HEK293 (cell line): Measurements from ENCODE around the gene RTN4RL2.

ENCODE experiments used
- CTCF ChIA-PET: fragments of 350-600 bp; formaldehyde crosslinking; extraction: SDS; loops from one replicate; lab custom pipeline; 2021; ENCODE audit warnings: antibody characterized with exemption; lab: Yijun Ruan, JAX
- POLR2A ChIA-PET: fragments of 300-600 bp; formaldehyde crosslinking; extraction: SDS; loops from one replicate; lab custom pipeline; 2020; ENCODE audit warnings: antibody characterized with exemption, inconsistent platforms; lab: Yijun Ruan, JAX
- H3K27ac ChIP-seq: fragments of 200-500 bp; sonication (Bioruptor generic); 2 replicates; pipeline ENCODE4 v1.5.1; 2014; ENCODE audit warnings: low read depth, low read length, control low read depth, inconsistent platforms; ENCODE audit errors: extremely low read depth
- H3K36me3 ChIP-seq, 2 experiments: fragments of 200-500 bp in 1 of 2; sonication (Bioruptor generic) in 1 of 2; 1 replicate in 1 of 2; 2 replicates in 1 of 2; pipeline ENCODE4 v1.5.1; 2014 to 2017; ENCODE audit warnings: inconsistent platforms in 2 of 2, low read length in 2 of 2; ENCODE audit not compliant: control insufficient read depth in 2 of 2, insufficient read depth in 1 of 2
- H3K4me1 ChIP-seq: fragments of 200-500 bp; sonication (Bioruptor generic); 2 replicates; pipeline ENCODE4 v1.5.1; 2014; ENCODE audit warnings: mild to moderate bottlenecking, low read length, inconsistent platforms; ENCODE audit not compliant: control insufficient read depth, insufficient read depth
- H3K4me3 ChIP-seq: 2 replicates; pipeline ENCODE4 v1.5.1; 2011; ENCODE audit warnings: low read depth, mild to moderate bottlenecking, control low read depth, low read length, moderate library complexity
- H3K9me3 ChIP-seq: fragments of 200-500 bp; sonication (Bioruptor generic); 2 replicates; pipeline ENCODE4 v1.5.1; 2014; ENCODE audit warnings: low read depth, low read length, inconsistent platforms; ENCODE audit not compliant: control insufficient read depth, insufficient read depth
- HOXA7 ChIP-seq: sonication (generic); formaldehyde crosslinking; IDR thresholded peaks from 2 replicates; pipeline ENCODE4 v1.8.1; 2022; ENCODE audit warnings: missing genetic modification reagents, borderline replicate concordance
- HOXC10 ChIP-seq: sonication (generic); formaldehyde crosslinking; IDR thresholded peaks from 2 replicates; pipeline ENCODE4 v1.8.1; 2023; ENCODE audit warnings: mild to moderate bottlenecking, missing genetic modification reagents
- MZF1 ChIP-seq: fragments of 450-650 bp; formaldehyde crosslinking; IDR thresholded peaks from 2 replicates; pipeline ENCODE4 v1.5.1; 2017; ENCODE audit warnings: missing biosample characterization, missing genetic modification characterization, borderline replicate concordance
- PRDM1 ChIP-seq: fragments of 450-650 bp; formaldehyde crosslinking; IDR thresholded peaks from 2 replicates; pipeline ENCODE4; 2016; ENCODE audit warnings: missing biosample characterization, missing genetic modification characterization
- ZBTB17 ChIP-seq: fragments of 450-650 bp; formaldehyde crosslinking; IDR thresholded peaks from 2 replicates; pipeline ENCODE4 v1.5.1; 2016; ENCODE audit warnings: missing biosample characterization, missing genetic modification characterization
- ZNF114 ChIP-seq: fragments of 450-650 bp; formaldehyde crosslinking; IDR thresholded peaks from 2 replicates; pipeline ENCODE4 v1.5.0; 2017; ENCODE audit warnings: missing biosample characterization, missing genetic modification characterization
- ZNF133 ChIP-seq: fragments of 450-650 bp; formaldehyde crosslinking; IDR thresholded peaks from 2 replicates; pipeline ENCODE4 v1.5.1; 2016; ENCODE audit warnings: missing biosample characterization, missing genetic modification characterization
- ZNF514 ChIP-seq: fragments of 450-650 bp; formaldehyde crosslinking; IDR thresholded peaks from 2 replicates; pipeline ENCODE4 v1.5.1; 2016; ENCODE audit warnings: missing biosample characterization, missing genetic modification characterization
- ZNF558 ChIP-seq: fragments of 450-650 bp; formaldehyde crosslinking; IDR thresholded peaks from 2 replicates; pipeline ENCODE4 v1.5.1; 2016; ENCODE audit warnings: missing biosample characterization, missing genetic modification characterization
- ZNF664 ChIP-seq: fragments of 450-650 bp; formaldehyde crosslinking; IDR thresholded peaks from 2 replicates; pipeline ENCODE4 v1.5.1; 2016; ENCODE audit warnings: missing biosample characterization, missing genetic modification characterization
- ZNF670 ChIP-seq: fragments of 450-650 bp; formaldehyde crosslinking; IDR thresholded peaks from 2 replicates; pipeline ENCODE4 v1.5.1; 2016; ENCODE audit warnings: missing biosample characterization, missing genetic modification characterization, low read depth
- ZNF837 ChIP-seq: fragments of 450-650 bp; formaldehyde crosslinking; IDR thresholded peaks from 2 replicates; pipeline ENCODE4 v1.5.1; 2016; ENCODE audit warnings: missing biosample characterization, missing genetic modification characterization
- TF ChIP-seq, protein P1 (sequence below): fragments of 450-650 bp; formaldehyde crosslinking; IDR thresholded peaks from 2 replicates; pipeline ENCODE4 v1.5.1; 2016; ENCODE audit warnings: missing biosample characterization, missing genetic modification characterization, low read depth
- TF ChIP-seq, protein P2 (sequence below): fragments of 450-650 bp; formaldehyde crosslinking; IDR thresholded peaks from 2 replicates; pipeline ENCODE4 v1.5.1; 2016; ENCODE audit warnings: missing biosample characterization, missing genetic modification characterization
- TF ChIP-seq, protein P3 (sequence below): fragments of 450-650 bp; formaldehyde crosslinking; IDR thresholded peaks from 2 replicates; pipeline ENCODE4 v1.5.1; 2016; ENCODE audit warnings: missing biosample characterization, missing genetic modification characterization
- TF ChIP-seq, protein P4 (sequence below): fragments of 450-650 bp; formaldehyde crosslinking; IDR thresholded peaks from 2 replicates; pipeline ENCODE4 v1.5.1; 2016; ENCODE audit warnings: missing biosample characterization, missing genetic modification characterization
- TF ChIP-seq, protein P5 (sequence below): fragments of 450-650 bp; formaldehyde crosslinking; IDR thresholded peaks from 2 replicates; pipeline ENCODE4 v1.5.1; 2017; ENCODE audit warnings: missing biosample characterization, missing genetic modification characterization
- TF ChIP-seq, protein P6 (sequence below): fragments of 450-650 bp; formaldehyde crosslinking; IDR thresholded peaks from 2 replicates; pipeline ENCODE4 v1.5.1; 2016; ENCODE audit warnings: missing biosample characterization, missing genetic modification characterization
- TF ChIP-seq, protein P7 (sequence below): fragments of 450-650 bp; formaldehyde crosslinking; IDR thresholded peaks from 2 replicates; pipeline ENCODE4 v1.5.1; 2016; ENCODE audit warnings: missing biosample characterization, missing genetic modification characterization

The RTN4RL2 gene

DNA sequence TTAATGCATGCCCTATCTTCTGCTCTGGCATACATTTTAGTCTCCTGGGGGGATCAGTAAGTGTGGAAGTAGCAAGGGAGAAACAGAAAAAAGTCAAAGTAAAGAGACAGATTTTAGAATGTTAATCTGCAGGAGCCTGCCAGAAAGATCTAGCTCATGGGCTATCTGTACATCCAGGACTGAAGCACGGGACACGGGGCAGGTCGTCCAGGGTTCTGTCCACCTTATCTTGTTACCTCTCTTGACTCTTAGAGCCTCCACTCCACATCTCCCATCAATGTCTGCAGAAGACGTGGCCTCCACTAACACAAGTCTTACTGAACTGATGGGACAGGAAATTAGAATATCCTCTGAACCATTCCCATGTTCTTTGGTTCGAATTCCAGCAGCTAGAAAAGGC is 31.7 kb upstream of the RTN4RL2 start (continued):
- TF ChIP-seq MZF1: no peak

DNA sequence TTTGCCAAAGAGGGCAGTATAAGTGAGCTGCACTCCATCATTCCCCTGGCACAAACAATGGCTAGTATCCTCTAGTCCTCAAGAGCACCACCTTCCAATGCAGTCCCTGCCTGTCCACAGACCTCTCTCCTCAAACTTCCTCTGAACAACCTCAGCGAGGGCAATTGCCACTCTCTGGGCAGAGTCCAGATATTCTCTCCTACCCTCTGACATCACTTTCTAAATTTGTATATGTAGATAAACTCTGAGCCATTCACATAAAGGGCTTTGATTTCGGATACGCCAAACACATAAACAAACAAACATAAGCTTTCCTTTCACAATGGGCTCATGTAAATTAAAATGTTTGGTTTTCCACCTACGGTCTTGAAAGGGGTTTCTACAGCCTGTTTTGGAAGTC is 30.4 kb upstream of the RTN4RL2 start:
- POLR2A ChIA-PET: interaction anchor here (1.2 kb wide), 1 partner anchor 45 kb away, joined by 3 read pairs; no protein-coding TSS in a partner anchor
- Histone ChIP-seq H3K4me1 (no peaks in the 10 kb centered on the region), H3K9me3 (no peaks in the 10 kb centered on the region), H3K27ac (no peak overlapping the region)
- TF ChIP-seq, protein P1, sequence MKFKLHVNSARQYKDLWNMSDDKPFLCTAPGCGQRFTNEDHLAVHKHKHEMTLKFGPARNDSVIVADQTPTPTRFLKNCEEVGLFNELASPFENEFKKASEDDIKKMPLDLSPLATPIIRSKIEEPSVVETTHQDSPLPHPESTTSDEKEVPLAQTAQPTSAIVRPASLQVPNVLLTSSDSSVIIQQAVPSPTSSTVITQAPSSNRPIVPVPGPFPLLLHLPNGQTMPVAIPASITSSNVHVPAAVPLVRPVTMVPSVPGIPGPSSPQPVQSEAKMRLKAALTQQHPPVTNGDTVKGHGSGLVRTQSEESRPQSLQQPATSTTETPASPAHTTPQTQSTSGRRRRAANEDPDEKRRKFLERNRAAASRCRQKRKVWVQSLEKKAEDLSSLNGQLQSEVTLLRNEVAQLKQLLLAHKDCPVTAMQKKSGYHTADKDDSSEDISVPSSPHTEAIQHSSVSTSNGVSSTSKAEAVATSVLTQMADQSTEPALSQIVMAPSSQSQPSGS: no peak
- TF ChIP-seq HOXC10 (CRISPR knock-in tag): no peak
- TF ChIP-seq, protein P2, sequence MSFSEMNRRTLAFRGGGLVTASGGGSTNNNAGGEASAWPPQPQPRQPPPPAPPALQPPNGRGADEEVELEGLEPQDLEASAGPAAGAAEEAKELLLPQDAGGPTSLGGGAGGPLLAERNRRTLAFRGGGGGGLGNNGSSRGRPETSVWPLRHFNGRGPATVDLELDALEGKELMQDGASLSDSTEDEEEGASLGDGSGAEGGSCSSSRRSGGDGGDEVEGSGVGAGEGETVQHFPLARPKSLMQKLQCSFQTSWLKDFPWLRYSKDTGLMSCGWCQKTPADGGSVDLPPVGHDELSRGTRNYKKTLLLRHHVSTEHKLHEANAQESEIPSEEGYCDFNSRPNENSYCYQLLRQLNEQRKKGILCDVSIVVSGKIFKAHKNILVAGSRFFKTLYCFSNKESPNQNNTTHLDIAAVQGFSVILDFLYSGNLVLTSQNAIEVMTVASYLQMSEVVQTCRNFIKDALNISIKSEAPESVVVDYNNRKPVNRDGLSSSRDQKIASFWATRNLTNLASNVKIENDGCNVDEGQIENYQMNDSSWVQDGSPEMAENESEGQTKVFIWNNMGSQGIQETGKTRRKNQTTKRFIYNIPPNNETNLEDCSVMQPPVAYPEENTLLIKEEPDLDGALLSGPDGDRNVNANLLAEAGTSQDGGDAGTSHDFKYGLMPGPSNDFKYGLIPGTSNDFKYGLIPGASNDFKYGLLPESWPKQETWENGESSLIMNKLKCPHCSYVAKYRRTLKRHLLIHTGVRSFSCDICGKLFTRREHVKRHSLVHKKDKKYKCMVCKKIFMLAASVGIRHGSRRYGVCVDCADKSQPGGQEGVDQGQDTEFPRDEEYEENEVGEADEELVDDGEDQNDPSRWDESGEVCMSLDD (tag by site-specific recombination): no peak
- TF ChIP-seq, protein P3, sequence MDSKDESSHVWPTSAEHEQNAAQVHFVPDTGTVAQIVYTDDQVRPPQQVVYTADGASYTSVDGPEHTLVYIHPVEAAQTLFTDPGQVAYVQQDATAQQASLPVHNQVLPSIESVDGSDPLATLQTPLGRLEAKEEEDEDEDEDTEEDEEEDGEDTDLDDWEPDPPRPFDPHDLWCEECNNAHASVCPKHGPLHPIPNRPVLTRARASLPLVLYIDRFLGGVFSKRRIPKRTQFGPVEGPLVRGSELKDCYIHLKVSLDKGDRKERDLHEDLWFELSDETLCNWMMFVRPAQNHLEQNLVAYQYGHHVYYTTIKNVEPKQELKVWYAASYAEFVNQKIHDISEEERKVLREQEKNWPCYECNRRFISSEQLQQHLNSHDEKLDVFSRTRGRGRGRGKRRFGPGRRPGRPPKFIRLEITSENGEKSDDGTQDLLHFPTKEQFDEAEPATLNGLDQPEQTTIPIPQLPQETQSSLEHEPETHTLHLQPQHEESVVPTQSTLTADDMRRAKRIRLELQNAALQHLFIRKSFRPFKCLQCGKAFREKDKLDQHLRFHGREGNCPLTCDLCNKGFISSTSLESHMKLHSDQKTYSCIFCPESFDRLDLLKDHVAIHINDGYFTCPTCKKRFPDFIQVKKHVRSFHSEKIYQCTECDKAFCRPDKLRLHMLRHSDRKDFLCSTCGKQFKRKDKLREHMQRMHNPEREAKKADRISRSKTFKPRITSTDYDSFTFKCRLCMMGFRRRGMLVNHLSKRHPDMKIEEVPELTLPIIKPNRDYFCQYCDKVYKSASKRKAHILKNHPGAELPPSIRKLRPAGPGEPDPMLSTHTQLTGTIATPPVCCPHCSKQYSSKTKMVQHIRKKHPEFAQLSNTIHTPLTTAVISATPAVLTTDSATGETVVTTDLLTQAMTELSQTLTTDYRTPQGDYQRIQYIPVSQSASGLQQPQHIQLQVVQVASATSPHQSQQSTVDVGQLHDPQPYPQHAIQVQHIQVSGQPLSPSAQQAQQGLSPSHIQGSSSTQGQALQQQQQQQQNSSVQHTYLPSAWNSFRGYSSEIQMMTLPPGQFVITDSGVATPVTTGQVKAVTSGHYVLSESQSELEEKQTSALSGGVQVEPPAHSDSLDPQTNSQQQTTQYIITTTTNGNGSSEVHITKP (tag by site-specific recombination): no peak
- TF ChIP-seq, protein P4, sequence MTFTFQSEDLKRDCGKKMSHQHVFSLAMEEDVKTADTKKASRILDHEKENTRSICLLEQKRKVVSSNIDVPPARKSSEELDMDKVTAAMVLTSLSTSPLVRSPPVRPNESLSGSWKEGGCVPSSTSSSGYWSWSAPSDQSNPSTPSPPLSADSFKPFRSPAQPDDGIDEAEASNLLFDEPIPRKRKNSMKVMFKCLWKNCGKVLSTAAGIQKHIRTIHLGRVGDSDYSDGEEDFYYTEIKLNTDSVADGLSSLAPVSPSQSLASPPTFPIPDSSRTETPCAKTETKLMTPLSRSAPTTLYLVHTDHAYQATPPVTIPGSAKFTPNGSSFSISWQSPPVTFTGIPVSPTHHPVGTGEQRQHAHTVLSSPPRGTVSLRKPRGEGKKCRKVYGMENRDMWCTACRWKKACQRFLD: no peak
- TF ChIP-seq ZNF837 (tag by site-specific recombination): no peak
- TF ChIP-seq HOXA7 (CRISPR knock-in tag): no peak
- no peak for TF ChIP-seq ZNF133
- TF ChIP-seq, protein P5, sequence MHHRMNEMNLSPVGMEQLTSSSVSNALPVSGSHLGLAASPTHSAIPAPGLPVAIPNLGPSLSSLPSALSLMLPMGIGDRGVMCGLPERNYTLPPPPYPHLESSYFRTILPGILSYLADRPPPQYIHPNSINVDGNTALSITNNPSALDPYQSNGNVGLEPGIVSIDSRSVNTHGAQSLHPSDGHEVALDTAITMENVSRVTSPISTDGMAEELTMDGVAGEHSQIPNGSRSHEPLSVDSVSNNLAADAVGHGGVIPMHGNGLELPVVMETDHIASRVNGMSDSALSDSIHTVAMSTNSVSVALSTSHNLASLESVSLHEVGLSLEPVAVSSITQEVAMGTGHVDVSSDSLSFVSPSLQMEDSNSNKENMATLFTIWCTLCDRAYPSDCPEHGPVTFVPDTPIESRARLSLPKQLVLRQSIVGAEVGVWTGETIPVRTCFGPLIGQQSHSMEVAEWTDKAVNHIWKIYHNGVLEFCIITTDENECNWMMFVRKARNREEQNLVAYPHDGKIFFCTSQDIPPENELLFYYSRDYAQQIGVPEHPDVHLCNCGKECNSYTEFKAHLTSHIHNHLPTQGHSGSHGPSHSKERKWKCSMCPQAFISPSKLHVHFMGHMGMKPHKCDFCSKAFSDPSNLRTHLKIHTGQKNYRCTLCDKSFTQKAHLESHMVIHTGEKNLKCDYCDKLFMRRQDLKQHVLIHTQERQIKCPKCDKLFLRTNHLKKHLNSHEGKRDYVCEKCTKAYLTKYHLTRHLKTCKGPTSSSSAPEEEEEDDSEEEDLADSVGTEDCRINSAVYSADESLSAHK (tag by site-specific recombination): no peak
- TF ChIP-seq, protein P6, sequence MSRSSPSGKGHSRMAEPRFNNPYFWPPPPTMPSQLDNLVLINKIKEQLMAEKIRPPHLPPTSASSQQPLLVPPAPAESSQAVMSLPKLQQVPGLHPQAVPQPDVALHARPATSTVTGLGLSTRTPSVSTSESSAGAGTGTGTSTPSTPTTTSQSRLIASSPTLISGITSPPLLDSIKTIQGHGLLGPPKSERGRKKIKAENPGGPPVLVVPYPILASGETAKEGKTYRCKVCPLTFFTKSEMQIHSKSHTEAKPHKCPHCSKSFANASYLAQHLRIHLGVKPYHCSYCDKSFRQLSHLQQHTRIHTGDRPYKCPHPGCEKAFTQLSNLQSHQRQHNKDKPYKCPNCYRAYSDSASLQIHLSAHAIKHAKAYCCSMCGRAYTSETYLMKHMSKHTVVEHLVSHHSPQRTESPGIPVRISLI (tag by site-specific recombination): no peak
- no peak for TF ChIP-seq ZNF514
- no peak for TF ChIP-seq ZBTB17
- TF ChIP-seq PRDM1 (tag by site-specific recombination): no peak
- no peak for TF ChIP-seq ZNF664 (tag by site-specific recombination)
- TF ChIP-seq ZNF670: no peak
- TF ChIP-seq ZNF558: no peak
- no peak for TF ChIP-seq ZNF114 (tag by site-specific recombination)
- TF ChIP-seq, protein P7, sequence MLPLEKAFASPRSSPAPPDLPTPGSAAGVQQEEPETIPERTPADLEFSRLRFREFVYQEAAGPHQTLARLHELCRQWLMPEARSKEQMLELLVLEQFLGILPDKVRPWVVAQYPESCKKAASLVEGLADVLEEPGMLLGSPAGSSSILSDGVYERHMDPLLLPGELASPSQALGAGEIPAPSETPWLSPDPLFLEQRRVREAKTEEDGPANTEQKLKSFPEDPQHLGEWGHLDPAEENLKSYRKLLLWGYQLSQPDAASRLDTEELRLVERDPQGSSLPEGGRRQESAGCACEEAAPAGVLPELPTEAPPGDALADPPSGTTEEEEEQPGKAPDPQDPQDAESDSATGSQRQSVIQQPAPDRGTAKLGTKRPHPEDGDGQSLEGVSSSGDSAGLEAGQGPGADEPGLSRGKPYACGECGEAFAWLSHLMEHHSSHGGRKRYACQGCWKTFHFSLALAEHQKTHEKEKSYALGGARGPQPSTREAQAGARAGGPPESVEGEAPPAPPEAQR (tag by site-specific recombination): no peak
- TF ChIP-seq, all 188 proteins: peak for 0
- no peaks in the 10 kb centered on the region for H3K36me3 ChIP-seq
- H3K4me3 ChIP-seq: no peak overlapping the region
- CTCF ChIA-PET: interaction anchor here (0.7 to 1.9 kb wide), 6 partner anchors 27 to 97 kb away, joined by 3 to 9 read pairs (median 4); no protein-coding TSS in a partner anchor
